ENCODE measurements around the gene HRAS.
"Not testable (repeated sequence)": the region's sequence is repeated elsewhere in the genome, so short reads cannot be mapped to it uniquely, and the experiment has no call there.

HRAS gene

GRCh38 chr11:535519-536454 is at the start of gene HRAS:
HRAS (minus strand) TSS chr11:535576.
- DNase-seq, result peak; percentile 93

- DNase-seq, result no peak
These were observed 48.9 kb upstream of the HRAS start for GRCh38 chr11:584287-584686.

- DNase-seq, result no peak
These were observed 46.4 kb upstream of the HRAS start for GRCh38 chr11:581752-582151.

- DNase-seq, result no peak
These were observed 46.0 kb upstream of the HRAS start for GRCh38 chr11:581342-581741.

GRCh38 chr11:579830-580601 is 44.6 kb upstream of the HRAS start:
- DNase-seq, result no peak

- DNase-seq, result no peak
These were observed 43.1 kb upstream of the HRAS start for GRCh38 chr11:578276-579035.

- DNase-seq, result no peak
These were observed 42.2 kb upstream of the HRAS start for GRCh38 chr11:577611-577894.

GRCh38 chr11:576811-577610 is 41.6 kb upstream of the HRAS start:
- DNase-seq, result no peak

GRCh38 chr11:575996-576768 is 40.8 kb upstream of the HRAS start, which contains the start of gene PHRF1:
PHRF1 (plus strand) TSS chr11:576470; CDS start chr11:581513, 5,043 bp downstream.
- DNase-seq, result peak; percentile 94

- no peak for DNase-seq
These were observed 40.1 kb upstream of the HRAS start for GRCh38 chr11:575313-575995.

GRCh38 chr11:574632-575312 is 39.4 kb upstream of the HRAS start:
- no peak for DNase-seq

- not testable (repeated sequence) for DNase-seq
These were observed 38.7 kb upstream of the HRAS start for GRCh38 chr11:574031-574570.

- no peak for DNase-seq
These were observed 37.9 kb upstream of the HRAS start for GRCh38 chr11:573146-573759.

- DNase-seq, result no peak
These were observed 36.4 kb upstream of the HRAS start for GRCh38 chr11:571802-572185.

GRCh38 chr11:569158-569885 is 33.9 kb upstream of the HRAS start:
- no peak for DNase-seq

GRCh38 chr11:568306-569157 is 33.2 kb upstream of the HRAS start:
- DNase-seq, result peak; percentile 88

- no peak for DNase-seq
These were observed 32.4 kb upstream of the HRAS start for GRCh38 chr11:567629-568292.
